HG02943 (cell line): ENCODE data around the gene PITPNC1.

Source experiments
- ATAC-seq: cut with Tn5 transposase; IDR thresholded peaks from one replicate; pipeline ENCODE4 v1.9.1; 2021; ENCODE audit warnings: mild to moderate bottlenecking, low read depth, moderate library complexity; ENCODE audit not compliant: unreplicated experiment

The PITPNC1 gene

DNA sequence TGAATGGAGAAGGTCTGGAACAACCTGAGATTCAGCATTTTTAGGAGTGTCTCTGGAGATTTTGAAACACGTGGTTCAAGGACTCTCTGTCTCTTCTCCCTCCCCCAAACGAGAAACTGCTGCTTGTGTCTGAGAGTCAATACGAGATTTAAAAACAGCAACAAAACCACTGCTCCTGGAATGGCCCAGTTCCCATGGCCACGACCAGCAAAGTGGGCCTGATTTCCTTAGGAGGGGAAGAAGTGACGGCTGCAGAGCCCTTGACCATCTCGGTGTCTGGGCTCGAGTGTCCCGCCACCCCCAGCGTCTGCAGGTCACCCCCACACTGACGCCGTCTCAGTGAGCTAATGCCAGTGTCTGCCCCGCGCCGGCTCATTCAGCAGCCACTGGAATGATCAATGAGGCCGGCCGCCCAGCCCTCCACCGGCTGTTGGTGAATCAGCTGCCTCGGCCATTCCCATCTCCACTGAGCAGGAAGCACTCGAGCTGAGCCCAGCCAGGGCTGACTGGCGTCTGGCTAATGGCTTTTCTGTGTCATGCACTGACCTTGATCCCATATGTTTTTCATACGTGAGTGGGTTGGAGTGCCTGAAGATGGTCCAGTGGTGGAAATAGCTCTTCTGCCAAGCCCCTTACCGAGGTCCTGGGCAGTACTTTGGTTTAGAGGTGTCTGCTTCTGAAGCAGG is 151.8 kb downstream of the PITPNC1 start:
- ATAC-seq: no peak

DNA sequence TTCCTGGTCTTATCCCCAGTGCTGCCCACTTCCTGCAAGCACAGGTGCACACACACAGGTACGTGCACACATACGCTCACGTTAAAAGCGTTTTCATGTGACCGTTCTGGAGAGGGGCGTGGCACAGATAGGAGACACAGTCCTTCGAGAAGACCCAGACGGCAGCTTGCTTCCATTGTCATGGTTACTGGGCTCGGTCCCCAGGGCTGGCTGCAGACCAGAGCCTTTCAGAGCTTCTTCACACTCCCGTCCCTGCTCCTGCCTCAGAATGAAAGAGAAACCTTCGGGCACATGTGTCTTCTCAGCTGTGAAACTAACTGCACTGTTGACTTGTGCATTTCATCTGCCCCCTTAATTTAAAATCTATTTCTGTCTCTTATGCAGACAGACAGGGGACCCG is 154.2 kb downstream of the PITPNC1 start:
- no peak for ATAC-seq

DNA sequence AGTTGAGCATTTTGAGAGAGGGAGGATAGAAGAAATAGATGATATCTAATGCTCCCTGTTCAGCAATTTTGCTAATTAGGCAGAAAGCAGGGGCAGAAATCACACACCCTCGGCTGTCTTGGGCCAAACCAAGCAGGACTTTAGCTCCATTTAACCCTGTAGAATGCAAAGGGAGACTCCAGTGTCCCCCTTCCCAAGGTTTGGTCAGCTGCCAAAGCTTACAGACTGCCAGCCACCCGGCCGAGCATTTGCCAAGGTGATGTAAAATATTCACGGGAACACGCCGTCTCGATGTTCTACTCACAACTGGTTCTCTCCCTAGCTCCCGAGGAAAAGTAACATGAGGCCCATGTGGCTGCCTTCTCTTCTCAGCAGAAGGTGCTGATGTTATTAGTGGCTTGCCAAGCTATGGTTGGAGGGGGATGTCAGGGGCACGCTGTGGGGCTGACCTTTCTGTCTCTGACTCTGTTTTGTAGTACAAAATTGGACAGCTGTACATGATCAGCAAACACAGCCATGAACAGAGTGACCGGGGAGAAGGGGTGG is 155.3 kb downstream of the PITPNC1 start:
- ATAC-seq: no peak

DNA sequence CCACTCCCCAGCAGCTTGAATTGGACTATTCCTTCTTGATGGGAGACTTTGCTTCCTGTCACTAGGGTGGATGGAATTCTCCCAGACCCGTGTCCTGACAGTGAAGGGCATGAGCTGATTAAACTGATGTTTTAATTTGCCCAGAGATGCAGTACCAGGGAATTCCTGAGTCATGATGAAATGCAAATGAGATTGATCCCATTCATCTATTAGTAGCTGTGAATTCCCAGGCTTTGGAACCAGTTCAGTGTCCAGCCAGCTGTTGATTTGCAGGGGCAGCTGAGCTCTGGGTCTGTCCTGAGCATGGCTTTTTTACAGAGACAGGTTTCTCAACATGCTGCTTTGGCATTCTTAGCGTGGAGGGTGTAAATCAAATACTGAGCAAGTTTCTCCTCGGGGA is 157.9 kb downstream of the PITPNC1 start:
- no peak for ATAC-seq

DNA sequence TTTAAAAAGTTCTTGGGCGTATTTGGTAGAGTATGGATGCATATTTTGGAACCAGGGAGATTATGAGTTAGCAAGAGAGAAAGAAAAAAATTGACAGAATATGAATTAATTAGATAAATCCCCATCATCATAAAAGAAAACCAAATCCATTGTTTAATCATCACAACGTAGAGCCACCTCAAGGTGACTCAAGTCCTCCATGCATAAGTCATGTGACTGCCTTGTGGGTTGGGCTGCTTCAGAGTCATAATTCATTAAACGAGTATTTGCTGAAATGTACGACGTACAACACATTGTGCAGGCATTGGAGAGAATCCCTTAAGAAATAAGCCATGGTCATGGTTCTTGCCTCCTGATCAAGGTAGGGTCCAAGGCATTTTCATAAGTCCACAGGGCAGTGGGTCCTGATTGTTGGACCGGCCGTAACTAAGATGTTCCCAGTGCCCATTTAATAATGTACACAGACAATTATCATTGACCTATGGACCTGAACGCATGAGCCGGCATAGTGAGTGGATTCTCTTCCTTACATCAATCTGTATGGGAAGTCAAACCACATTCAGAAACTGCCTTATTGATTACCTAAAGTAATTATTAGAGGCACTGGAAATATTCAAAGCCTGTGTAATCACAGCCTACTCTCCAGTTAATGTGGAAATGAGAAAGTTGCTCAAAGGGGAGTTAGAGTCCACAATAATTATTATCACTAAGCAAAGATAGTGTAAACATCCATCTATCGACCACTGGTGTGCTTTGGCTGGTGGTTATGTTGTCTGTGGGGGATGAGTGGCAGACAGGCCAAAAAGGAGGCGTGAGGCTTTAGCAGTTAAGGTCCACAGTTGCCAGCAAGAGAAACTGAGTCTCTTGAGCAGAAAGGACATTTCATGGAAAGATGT is 165.4 kb downstream of the PITPNC1 start:
- no peak for ATAC-seq

DNA sequence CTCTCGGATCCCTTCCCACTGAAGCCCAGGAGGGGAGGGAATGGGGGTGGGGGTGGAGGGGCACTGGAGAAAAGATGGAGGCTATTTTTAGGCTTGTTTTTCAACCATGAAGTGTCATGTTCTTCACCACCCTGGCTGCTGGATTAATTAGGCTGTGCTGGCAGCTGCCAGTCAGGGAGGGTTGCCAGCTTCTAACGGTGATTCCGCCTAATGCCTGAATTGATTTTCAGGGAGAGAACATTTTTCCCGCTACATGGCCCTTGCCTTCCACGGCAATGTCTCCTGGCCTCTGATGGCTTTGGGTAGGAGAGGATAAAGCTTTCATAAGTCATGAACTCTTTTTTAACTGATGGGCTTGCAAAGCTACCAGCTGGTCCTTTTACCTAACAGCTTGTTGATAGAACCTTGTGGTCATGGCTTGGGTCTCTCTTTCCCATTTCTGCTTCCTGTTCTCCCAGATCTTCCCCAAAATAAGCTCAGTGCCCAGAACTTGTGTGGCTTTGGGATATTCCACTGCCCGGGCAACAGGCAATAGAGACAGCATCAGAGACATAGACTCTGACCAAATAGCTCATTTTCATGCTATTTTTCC is 167.4 kb downstream of the PITPNC1 start:
- ATAC-seq: no peak

DNA sequence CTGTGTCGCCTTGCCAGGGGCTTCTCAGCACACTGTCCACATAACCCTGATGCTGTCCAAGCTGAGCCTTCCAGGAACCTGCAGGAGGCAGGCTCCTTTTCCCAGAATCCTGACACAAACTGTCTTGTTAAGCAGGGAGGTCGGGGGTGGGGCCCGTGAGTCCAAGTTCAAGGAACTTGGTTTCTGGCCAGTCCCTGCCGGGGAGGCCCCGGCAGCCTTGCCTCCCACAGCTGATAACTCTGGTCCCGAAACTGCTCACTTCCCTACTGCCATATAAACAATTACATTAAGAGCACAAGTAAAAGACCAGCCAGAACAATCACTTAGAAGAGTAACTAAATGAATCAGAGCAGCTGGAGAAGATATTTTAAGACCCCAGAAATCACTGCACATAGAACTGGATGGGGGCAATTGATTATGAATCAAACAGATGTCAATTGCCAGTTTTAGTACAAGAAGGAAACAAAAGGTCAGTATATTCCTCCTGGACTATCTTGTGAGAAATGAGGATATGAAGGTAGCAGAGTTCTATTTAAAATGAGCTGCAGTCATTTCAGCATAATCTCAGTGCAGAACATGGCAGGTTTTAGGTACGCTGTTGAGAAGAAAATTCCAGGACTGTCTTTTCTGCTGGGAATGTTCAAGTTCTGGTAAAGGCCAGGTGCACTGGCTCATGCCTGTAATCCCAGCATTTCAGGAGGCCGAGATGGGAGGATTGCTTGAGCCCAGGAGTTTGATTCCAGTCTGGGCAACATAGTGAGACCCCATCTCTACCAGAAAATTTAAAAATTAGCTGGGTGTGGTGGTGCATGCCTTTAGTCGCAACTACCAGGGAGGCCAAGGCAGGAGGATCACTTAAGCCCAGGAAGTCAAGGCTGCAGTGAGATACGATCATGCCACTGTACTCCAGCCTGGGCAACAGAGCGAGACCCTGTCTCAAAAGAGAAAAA is 169.8 kb downstream of the PITPNC1 start:
- peak; percentile 79 for ATAC-seq

DNA sequence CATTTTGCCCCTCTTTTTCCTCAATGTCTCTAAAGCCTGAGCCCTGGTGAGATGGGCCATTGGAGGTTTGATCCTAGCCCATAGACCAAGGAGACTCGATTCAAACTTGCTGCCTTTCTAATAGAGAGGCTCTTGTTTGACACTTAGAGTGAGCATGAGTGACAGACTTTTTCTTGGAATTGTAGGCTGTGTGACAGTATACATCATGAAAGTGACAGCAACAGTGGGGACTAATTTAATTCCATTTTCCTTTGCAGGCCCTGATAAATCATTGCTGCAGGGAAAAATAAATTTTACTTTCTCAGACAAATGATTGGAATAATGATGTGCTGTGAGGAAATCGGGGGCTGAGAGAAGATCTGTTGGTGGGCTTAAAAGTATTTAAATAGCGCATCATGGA is 171.6 kb downstream of the PITPNC1 start:
- ATAC-seq: no peak

DNA sequence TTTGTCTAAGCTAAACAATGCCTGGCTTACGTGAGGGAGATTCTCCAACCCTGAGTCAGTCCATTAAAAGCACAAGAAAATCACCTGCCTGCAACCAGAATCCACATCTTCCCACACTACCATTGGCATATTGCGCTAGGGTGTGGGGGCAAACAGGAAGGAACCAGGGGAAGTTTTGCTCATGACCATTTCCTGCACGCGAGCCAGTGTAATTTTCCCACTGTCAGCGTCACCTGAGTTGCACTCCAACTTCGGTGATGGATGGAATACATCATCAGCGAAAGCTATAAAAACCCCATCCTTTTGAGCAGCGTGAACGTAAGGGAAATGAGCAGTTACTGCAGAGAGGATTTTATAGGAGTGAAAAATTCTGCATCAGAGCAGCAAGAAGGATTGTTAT is 172.7 kb downstream of the PITPNC1 start:
- ATAC-seq: no peak

DNA sequence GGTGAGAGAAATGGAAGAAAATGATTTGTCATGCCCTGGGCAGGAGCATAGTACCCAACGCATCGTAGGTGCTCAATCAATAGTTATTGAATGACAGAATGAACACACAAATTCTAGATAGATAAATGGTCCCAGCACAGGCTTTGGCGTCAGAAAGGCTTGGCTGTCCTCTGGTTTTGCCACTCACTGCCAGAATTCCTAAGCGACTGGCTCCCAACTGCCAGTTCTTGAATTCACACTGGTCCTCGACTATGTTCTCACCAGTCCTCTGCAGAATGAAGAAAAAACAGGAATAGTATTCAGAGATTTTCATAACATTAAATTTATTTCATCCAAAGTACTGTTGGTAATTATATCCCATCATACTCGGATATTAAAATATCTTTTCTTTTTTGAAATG is 177.6 kb downstream of the PITPNC1 start:
- no peak for ATAC-seq

DNA sequence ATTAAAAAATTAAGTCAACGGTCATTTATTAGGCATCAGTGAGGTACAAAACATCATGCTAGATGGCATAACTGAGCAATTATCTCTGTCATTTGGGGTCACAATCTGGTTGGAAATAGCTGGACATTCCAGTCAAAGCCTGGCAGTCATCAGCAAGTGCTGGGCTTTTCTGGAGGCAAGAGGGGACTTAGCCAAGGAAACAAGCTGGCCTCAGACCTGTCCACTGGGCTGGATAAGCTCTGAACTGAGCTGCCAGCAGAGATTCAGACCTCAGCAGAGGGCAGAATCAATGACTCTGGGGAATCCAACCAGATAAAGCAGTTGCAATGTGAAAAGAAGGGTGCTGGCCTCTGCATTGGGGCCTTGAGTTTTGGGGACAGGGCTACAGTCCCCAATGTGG is 178.8 kb downstream of the PITPNC1 start:
- no peak for ATAC-seq

DNA sequence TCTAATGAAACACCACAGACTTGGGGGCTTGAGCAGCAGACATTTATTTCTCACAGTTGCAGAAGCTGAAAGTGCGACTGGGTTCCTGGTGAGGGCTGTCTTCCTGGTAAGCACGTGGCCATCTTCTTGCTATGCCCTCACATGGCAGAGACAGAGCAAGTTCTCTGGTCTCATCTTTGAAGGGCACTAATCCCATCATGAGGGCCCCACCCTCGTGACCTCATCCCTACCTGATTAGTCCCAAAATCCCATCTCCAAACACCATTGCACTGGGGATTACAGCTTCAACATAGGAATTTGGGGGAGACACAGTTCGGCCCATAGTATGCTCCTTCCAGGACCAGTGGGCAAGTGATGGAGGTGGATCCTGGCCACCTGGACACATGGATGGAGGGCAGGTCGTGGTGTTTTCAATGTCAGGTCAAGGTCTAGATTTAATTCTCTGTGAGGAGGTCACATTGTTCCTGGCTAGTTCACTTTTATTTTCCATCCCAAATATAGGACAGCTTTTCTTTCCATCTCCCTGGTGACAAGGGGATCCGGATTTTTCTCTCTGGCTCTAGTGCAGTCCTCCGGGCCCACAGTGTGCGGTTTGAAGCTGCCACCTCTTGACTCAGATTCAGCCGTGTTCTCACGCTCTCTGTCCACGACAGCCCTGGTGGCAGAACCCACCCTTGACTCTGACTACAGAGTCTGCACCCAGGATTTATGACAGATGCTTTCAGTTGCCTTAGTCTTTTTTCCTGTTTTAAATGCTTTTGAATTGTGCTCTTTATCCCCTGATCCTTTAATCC is 180.2 kb downstream of the PITPNC1 start:
- ATAC-seq: no peak

DNA sequence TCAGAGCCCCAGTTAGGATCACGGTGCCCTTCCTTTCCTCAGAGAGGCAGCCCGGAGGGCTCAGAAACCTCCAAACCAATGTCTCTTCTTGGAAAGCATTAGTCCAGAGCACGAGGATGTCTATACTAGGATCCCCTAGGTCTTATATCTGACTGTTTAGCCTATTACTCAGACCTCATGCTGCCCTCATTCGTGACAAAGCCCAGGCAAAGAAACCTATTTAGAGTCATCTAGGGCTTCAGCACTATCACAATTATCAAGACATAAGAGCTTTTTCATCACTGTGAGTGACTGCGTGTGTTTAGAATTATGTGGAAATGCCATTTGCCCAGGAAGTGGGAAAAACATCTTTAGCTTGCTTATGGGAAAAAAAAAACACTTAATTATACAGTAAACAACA is 180.8 kb downstream of the PITPNC1 start:
- ATAC-seq: no peak

DNA sequence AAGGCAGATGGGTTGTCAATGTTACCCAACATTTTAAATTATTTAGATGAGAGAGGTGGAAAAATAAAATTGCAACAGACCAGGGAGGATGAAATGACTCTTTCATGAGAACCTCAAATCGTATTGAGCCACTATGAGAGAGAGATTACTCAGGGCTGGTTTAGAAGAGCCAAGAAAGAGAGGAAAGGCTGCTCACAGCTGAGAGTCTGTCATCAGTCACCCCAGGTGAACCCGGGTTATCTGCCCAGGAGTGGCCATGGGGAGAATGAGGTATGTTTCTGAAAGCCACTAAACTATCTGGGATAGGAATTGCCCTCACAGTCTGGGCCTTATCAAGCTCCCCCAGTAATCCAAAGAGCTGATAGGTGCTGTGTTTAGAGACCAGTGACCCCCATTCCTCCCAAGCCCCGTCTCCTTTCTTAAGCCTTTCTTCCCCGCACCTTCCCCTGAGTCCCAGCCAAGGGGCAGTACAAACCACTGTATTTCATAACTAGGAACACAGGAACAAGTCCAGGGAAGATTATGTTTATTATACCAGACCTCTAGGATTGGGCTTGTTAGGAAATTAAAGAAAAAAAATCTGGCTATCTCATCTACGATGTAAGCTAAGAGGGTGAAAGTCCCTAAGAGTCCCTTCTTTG is 181.8 kb downstream of the PITPNC1 start:
- no peak for ATAC-seq

DNA sequence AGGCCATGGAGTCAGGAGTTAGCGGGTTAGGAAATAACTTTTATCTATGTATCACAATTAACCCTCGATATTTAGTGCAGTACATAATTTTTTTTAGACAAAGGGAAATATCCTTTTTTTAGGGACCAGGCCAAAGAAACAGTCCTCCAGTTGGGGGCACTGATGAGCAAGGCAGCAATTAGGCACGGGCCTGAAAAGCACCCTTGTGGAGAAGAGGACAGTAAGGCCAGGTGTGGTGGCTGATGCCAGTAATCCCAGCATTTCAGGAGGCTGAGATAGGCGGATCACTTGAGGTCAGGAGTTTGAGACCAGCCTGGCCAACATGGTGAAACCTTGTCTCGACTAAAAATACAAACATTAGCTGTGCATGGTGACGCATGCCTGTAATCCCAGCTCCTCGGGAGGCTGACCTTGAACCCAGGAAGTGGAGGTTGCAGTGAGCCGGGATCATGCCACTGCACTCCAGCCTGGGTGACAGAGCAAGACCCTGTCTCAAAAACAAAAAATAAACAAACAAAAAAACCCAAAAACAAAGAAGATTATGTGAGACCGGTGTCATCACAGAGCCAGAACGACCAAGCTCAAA is 182.4 kb downstream of the PITPNC1 start:
- ATAC-seq: no peak

DNA sequence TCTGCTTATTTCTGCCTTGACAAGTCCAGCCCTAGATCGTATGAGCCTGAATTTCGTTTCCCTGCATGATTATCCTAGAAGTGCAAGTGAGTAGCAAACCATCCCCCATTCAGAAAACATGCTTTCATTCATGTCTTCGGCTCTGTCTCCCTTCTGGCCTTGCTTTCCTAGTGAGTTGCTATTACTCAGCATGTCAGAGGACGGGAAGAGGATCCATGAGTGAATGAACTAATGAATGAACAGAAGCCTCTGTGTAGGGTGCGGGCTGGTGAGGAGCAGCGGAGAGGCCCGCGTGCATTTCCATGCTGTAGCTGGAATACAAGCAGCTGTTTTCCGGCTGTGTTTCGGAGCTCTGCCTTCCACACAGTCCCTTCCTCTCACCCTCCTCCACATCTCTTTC is 184.9 kb downstream of the PITPNC1 start:
- ATAC-seq: no peak

DNA sequence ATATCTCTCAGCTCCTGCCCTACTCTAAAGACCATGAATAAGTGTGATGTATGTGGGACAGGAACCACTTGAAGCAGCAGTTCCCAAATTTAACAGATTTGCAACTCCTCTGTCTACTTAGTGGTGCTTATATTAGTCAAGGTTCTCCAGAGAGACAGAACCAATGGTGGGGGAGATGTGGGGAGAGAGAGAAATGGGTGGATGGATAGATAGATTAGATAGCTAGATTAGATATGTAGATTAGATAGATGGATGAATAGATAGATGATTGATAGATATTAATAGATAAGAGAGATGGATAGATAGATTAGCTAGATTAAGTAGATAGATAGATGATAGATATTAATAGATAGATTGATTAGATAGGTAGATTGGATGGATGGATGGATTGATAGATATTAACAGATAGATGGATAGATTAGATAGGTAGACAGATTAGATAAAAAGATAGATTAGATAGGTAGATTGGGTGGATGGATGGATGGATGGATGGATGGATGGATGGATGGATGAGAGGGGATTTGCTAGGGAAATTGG is 186.7 kb downstream of the PITPNC1 start:
- ATAC-seq: no peak

DNA sequence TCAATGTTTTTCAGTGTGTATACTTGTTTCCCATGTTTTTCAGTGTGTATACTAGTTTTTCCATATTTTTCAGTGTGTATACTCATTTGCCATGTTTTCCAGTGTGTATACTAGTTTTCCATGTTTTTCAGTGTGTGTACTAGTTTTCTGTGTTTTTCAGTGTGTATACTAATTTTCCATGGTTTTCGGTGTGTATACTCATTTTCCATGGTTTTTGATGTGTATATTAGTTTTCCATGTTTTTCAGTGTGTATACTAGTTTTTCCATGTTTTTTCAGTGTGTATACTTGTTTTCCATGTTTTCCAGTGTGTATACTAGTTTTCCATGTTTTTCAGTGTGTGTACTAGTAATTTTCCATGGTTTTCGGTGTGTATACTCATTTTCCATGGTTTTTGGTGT is 188.0 kb downstream of the PITPNC1 start:
- no peak for ATAC-seq
